GM19468 (cell line): ENCODE measurements around the gene MITF.
"Not testable (repeated sequence)": the region's sequence is repeated elsewhere in the genome, so short reads cannot be mapped to it uniquely, and the experiment has no call there.

Experiments
- ATAC-seq: cut with Tn5 transposase; IDR thresholded peaks from one replicate; pipeline ENCODE4 v1.9.1; 2021; ENCODE audit warnings: mild to moderate bottlenecking, moderate library complexity, moderate number of reproducible peaks; ENCODE audit not compliant: unreplicated experiment; ENCODE audit errors: extremely low read depth

MITF gene

GRCh38 chr3:69785769-69786320 is 46.6 kb downstream of the MITF start:
- ATAC-seq, result no peak

DNA sequence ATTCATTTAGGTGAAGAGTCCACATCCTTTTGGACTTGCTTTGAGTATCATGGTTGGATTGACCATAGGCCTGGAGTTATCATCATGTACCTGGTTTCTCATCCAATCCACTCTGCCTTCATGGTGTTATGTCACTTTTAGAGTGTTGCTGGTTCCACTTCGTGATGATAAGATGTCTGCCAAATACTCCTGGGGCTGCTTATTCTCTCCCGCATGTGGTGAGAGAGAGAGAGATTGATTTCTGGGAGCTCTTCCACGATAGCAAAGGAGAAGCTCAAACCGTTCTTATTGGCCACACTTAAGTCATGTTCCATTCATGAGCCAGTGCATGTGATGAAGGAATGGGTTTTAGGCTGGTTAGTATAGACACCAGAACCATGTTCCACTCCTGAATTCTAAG is 47.6 kb downstream of the MITF start:
- ATAC-seq, result no peak

DNA sequence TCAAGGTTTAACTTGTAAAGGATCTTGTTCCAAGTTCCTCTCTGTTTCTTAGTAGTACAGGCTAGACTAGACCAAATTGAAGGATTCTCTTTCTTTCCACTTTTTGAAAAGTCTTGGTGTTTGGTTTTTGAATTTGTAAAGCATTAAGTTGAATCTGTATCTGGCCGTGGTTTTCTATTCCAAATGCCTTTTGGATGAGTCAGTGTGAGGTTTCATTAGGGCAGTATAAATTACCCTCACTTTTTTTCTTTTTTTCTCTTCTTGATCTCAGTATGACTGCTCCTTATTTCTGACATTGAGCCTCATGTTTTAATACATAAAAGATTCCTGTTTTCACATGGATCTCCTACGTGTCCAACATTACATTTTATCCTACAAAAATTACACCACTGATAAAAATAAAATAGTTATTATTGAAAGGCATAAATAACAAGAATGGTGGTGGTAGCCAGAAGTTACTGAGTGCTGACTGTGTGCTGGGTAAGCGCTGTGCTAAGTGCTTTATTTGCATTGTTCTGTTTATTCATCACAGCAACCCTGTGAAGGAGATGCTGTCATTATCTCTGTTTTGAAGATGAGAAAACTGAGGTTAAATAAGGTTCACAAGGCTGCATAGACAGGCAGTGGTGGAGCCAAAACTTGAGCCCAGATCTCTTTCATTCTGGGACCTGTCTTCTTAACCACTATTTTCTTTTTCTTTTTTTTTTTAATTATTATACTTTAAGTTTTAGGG is 48.3 kb downstream of the MITF start:
- no peak for ATAC-seq

DNA sequence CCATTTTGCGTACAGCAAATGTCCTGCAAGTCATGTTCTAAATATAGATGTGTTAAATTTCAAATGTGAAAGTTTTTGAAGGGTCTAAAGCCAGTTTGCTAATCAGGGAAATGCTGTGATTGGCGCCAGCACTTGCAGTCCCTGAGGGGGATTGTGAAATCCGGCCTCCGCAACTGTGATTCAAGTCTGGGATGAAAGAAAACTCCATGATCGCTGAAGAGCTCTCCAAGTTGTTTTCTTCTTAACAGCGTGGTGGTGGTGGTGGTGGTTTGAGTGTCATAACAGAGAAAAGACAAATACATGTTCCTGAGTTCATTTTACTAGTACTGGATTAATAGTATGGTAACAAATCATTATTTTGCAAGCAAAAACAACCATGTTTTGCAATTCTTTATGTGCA is 51.8 kb downstream of the MITF start:
- ATAC-seq, result no peak

- ATAC-seq, result no peak
These were observed 52.7 kb downstream of the MITF start for GRCh38 chr3:69791919-69792399.

DNA sequence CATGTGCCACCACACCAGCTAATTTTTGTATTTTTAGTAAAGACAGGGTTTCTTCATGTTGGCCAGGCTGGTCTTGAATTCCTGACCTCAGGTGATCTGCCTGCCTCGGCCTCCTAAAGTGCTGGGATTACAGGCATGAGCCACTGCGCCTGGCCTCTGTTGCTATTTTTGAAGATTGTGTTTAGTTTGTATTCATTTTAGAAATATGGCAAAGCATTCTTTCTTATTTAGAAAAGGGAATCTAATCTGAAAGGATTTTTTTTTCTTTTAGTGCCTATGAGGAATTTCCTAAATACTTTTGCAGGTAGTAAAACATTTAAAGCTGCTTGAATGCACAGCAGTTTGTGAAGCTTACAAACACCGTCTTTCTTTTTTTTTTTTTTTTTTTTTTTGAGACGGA is 56.9 kb downstream of the MITF start:
- not testable (repeated sequence) for ATAC-seq

DNA sequence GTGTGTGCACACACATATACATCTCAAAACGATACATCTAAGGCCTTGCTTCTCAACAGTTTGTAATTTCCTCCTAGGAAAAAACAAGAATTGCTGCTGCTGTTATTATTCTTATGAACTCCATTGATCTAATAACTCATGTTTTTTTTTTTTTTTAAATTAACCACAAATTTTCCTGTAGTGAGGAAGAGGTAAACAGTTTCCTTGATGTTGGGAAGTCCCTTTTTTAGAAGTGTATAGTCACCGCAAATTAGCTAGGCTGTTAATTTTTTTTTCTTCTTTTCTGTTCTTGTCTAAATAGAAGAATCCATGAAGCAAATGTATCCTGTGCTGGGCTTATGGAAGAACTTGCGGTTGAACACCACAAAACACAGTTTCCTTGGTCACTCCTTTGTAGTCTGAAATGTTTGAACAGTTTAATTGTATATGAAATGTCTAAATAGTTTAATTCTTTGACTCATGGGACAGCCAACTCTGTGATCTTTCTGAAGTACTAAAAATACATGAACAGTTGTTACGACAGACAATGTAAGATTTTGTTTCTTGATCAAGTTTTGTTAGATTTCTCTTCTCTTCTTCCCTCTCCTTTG is 64.5 kb downstream of the MITF start:
- ATAC-seq, result no peak

DNA sequence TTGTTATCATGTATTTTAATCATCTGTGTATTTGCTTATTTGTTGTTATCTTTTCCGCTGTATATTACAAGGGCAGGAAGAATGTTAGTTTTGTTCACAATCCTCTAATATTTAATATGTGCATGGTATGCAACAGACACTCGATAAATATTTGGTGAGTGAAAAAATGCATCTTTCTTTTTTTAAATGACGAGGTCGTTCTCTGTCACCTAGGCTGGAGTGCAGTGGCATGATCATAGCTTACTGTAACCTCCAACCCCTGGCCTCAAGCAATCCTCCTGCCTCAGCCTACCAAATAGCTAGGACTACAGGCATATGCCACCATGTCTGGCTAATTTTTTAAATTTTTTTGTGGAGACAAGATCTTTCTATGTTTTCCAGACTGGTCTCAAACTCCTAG is 66.2 kb downstream of the MITF start:
- ATAC-seq, result no peak

DNA sequence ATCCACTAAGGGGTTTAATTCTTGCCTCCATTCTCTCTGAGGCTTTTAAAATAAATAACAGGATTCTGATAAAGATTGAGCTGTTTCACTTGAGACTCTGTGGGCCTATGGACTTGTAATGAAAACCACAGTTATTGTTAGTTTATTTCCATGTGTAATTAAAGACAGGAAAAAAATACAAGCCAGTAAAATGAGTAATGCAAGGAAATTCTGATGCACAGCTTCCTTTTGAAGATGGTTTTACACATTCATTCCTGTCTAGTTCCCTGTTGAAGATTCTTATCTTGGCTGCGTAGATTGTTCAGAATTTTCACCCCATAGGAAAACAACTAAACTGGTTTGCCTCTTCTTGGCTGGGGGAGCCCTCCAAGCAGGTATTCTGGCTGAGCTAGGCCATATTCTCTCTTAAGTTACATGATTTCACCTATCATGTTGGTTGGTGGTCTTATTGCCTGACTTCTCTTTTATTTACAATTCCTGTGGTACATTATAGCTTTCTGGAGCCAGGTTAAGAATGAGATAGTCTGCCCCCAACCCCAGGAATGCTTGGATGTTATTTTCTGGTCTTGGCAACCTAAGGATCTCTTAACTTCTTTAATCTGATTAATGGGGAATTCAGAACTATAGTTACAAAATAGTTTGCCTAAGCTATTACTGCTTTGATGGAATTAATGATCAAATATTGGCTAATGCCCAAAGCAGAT is 67.6 kb downstream of the MITF start:
- ATAC-seq, result no peak

DNA sequence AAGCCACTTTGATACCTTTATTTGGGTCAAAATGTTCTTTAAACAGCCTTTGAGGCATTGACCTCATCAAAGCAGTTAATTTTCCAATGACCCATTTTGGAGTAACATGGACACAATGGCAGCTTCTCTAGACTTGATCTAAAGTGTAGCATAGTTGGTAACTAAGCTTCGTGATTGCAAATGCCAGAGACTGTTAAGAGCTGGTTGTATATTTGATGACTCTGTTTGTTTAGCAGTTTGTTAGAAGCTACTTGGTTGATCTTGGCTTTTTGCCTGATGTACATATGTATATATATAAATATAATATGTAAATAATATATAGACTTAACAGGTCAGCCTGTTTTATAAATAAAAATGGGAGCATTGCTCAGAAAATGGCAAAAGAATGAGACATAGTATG is 68.4 kb downstream of the MITF start:
- ATAC-seq, result no peak

- no peak for ATAC-seq
These were observed 70.0 kb downstream of the MITF start for GRCh38 chr3:69809076-69809835.

DNA sequence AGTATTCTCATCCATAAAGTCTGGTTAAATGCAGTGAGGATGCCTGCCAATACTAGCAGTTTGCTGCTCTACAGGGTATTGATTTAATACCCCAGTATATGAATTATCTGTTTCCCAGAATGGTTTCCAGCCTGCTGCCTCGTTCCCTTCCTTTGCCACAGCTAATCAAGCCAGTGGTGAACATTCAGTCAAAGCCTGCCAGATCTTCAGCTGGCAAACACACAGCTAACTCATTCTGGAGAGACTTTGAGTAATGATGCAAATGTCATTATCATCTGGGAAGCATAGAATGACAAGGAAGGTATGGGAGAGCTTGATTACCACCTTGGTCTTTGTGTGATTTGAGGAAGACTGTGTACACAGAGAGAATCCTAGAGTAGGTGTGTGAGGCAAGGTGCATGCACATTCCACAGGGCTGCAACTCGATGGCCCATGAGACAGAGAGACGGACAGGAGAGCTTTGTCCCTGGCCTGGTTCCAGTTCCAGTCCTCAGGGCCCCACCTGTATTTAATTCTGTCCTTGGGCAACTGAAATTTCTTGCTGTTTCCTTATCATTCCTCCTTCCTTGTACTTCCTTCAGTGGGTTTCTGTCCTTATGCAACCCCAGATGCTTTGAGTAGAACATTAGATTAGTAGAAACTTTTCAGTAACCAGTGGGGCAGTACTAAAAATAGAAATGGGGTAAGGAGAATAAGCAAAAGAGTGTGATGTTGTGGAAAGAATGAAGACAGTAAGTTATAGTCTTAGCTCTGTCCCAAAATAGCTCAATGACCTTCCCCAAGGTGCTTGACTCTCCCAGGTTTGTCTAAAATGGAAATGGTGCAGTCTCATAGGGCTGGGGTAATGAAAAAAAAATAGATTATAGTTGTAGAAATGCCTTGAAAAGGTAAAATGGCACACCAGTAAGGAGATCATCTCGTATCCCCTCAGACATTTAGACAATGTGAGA is 72.5 kb downstream of the MITF start:
- no peak for ATAC-seq

GRCh38 chr3:69815970-69816369 is 76.7 kb downstream of the MITF start:
- ATAC-seq, result no peak

- ATAC-seq, result no peak
These were observed 78.7 kb downstream of the MITF start for GRCh38 chr3:69817988-69818387.

- ATAC-seq, result no peak
These were observed 80.0 kb downstream of the MITF start for GRCh38 chr3:69819282-69819681.

GRCh38 chr3:69821133-69821532 is 81.9 kb downstream of the MITF start:
- ATAC-seq, result no peak

DNA sequence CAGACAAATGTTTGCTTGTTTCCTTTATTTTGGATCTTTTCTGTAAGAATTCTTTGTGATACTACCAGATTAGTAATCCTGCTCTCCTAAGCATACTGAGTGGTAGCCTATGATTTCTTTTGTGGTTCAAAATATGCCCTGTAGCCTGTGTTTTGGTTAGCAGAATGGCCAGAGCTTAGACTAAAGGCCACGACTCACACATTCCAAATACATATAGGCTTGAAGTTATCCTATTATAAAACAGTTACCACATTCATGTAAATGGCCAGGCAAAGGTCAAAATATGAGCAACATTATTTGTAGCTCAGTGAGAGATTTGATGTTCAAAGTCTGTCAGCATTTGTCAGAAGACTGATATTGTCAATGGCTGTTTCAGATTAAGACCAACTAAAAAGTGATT is 84.5 kb downstream of the MITF start:
- no peak for ATAC-seq

- no peak for ATAC-seq
These were observed 86.2 kb downstream of the MITF start for GRCh38 chr3:69825446-69825845.

DNA sequence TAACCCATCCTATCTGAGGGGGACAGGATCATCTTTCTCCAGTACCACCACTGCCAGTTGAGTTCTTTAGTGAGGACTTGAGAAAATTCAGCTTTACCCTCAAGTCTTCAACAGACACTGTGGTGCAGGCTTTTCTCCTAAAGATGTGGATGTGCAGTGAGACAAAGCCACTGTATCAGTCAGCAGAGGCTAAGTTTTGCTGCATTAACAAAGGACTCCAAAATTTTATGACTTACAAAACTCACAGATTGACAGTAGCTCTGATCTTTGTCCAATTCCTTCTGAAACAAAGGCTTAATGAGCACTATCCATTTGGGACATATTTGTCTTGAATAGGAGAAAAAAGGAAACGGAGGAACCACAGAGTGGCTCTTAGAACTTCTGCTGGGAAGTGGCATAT is 87.9 kb downstream of the MITF start:
- ATAC-seq, result no peak
